Upper lobe of right lung (tissue), 1 donor: Measurements from ENCODE around the gene PACRG. TPM values are rescaled to one million over a fixed set of nuclear protein-coding genes. Genes with fewer than 3 reads are reported as not detected.

Experiments used
- ATAC-seq: fragments of 200-7000 bp; cut with Tn5 transposase; one replicate; pipeline ENCODE4 v1.9.1; 2020; ENCODE audit warnings: mild to moderate bottlenecking, moderate library complexity
- DNase-seq: peaks from one replicate; pipeline ENCODE4 v3.0.0-alpha.2; 2020
- H3K27ac ChIP-seq: fragments of 200-600 bp; one replicate; pipeline ENCODE4 v1.8.0; 2022
- H3K27me3 ChIP-seq: fragments of 200-600 bp; one replicate; pipeline ENCODE4 v1.8.0; 2022; ENCODE audit warnings: mild to moderate bottlenecking
- H3K36me3 ChIP-seq: fragments of 200-600 bp; one replicate; pipeline ENCODE4 v1.8.0; 2022
- H3K4me1 ChIP-seq: fragments of 200-600 bp; one replicate; pipeline ENCODE4 v1.8.0; 2022
- H3K4me3 ChIP-seq: fragments of 200-600 bp; one replicate; pipeline ENCODE4 v1.8.0; 2022; ENCODE audit warnings: mild to moderate bottlenecking
- H3K9me3 ChIP-seq: fragments of 200-600 bp; one replicate; pipeline ENCODE4 v1.8.0; 2022
- CTCF ChIP-seq: fragments of 200-600 bp; IDR thresholded peaks from one replicate; pipeline ENCODE4 v1.8.0; 2022; ENCODE audit warnings: antibody characterized with exemption
- intact Hi-C: fragments of 100-400 bp; cut with DNase I; formaldehyde crosslinking; loops from one replicate; pipeline ENCODE4 v1.11.0; 2022
- total RNA-seq: library from RNA; stranded (reverse); fragmentation: NEBNext Ultra II Directional; extraction: Animal tissue kit (Norgen Biotek cat#: 25700); gene quantifications from one replicate; pipeline ENCODE4 v1.2.1, GENCODE V29; 2021
- donor health status: DM: no; HTN: yes; CAD: no; lungs with severe emphysema.

The PACRG gene
- total RNA-seq, 1 donor from 2014 or later = 1.5 TPM

- TF ChIP-seq CTCF = no peak
- no peaks in the 10 kb centered on the region for H3K4me1 ChIP-seq
- DNase-seq = no peak
- no peaks in the 10 kb centered on the region for H3K9me3 ChIP-seq
- H3K27ac ChIP-seq = no peak overlapping the region
- no peaks in the 10 kb centered on the region for H3K27me3 ChIP-seq
- no peaks in the 10 kb centered on the region for H3K36me3 ChIP-seq
- intact Hi-C loops = no loop called here
- H3K4me3 ChIP-seq = no peak overlapping the region
- no peak for ATAC-seq
Observed at GRCh38 chr6:163193326-163193725, 465.6 kb downstream of the PACRG start.

GRCh38 chr6:163195721-163196691, 468.2 kb downstream of the PACRG start:
- Histone ChIP-seq H3K27ac (no peak overlapping the region), H3K4me3 (no peak overlapping the region), H3K27me3 (no peaks in the 10 kb centered on the region), H3K9me3 (no peaks in the 10 kb centered on the region), H3K36me3 (no peaks in the 10 kb centered on the region), H3K4me1 (no peaks in the 10 kb centered on the region)
- no peak for TF ChIP-seq CTCF
- no peak for ATAC-seq
- no peak for DNase-seq
- intact Hi-C loops = no loop called here

- no peaks in the 10 kb centered on the region for H3K9me3 ChIP-seq
- no peaks in the 10 kb centered on the region for H3K4me1 ChIP-seq
- H3K27me3 ChIP-seq = no peaks in the 10 kb centered on the region
- DNase-seq (no peak), ATAC-seq (no peak)
- intact Hi-C loops = no loop called here
- H3K36me3 ChIP-seq = no peaks in the 10 kb centered on the region
- H3K4me3 ChIP-seq = no peak overlapping the region
- H3K27ac ChIP-seq = no peak overlapping the region
- no peak for TF ChIP-seq CTCF
Observed at GRCh38 chr6:163197839-163198238, 470.1 kb downstream of the PACRG start.

- intact Hi-C loops = no loop called here
- no peaks in the 10 kb centered on the region for H3K36me3 ChIP-seq
- H3K9me3 ChIP-seq = no peaks in the 10 kb centered on the region
- H3K4me1 ChIP-seq = no peaks in the 10 kb centered on the region
- no peak overlapping the region for H3K4me3 ChIP-seq
- ATAC-seq = no peak
- no peak for TF ChIP-seq CTCF
- H3K27me3 ChIP-seq = no peaks in the 10 kb centered on the region
- DNase-seq = no peak
- no peak overlapping the region for H3K27ac ChIP-seq
Observed at GRCh38 chr6:163198396-163198795, 470.6 kb downstream of the PACRG start.

GRCh38 chr6:163199371-163199770, 471.6 kb downstream of the PACRG start:
- no peak for DNase-seq
- intact Hi-C loops = no loop called here

More at GRCh38 chr6:163199371-163199770, 471.6 kb downstream of the PACRG start:
- H3K27me3 ChIP-seq = no peaks in the 10 kb centered on the region
- no peaks in the 10 kb centered on the region for H3K36me3 ChIP-seq
- H3K27ac ChIP-seq = no peak overlapping the region
- TF ChIP-seq CTCF = no peak
- no peak overlapping the region for H3K4me3 ChIP-seq
- no peaks in the 10 kb centered on the region for H3K9me3 ChIP-seq
- no peaks in the 10 kb centered on the region for H3K4me1 ChIP-seq
- no peak for ATAC-seq
